NCI-H446 treated with DMSO at 0.1 percent for 48 hours (cell line): ENCODE measurements around the gene RPLP1.

ENCODE experiments used
- DNase-seq: peaks from one replicate; lab custom pipeline; 2025; lab: John Stamatoyannopoulos, UW

RPLP1 gene

DNA sequence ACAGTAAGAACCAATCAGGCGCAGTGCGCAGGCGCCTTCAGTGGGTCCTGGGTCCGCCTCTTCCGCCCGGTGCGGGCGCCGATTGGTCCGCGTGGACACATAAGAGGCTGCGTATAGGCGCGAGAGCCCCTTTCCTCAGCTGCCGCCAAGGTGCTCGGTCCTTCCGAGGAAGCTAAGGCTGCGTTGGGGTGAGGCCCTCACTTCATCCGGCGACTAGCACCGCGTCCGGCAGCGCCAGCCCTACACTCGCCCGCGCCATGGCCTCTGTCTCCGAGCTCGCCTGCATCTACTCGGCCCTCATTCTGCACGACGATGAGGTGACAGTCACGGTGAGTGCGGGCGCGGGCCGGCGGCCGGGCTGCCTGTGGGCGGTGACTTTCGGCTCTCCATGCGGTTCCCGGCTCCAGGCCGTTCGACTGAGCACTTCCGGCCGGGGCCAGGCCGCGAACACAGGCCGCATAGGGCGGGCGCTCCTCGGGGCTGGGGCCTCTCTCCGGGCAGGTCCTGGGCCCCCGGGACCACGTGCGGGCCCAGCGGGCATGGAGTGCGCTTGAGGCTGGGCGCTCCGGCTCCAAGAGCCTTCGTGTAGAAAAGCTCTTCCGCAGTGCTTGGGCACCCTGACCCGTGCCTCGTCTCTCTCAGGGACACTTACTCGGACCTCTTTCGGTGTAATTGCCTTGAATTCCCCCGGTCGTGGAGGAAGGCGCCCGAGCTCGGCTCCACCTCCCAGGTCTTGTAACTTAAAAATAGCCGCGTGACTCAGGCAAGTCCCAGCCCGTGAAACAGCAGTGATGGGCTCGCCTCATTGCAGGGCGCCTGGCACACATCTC is at the start of gene RPLP1:
Gene RPLP1, plus strand, starts transcription at position 127 of the 830 bp plus-strand sequence. Its CDS starts 131 bp downstream, at position 258.
- DNase-seq = peak; percentile 87

DNA sequence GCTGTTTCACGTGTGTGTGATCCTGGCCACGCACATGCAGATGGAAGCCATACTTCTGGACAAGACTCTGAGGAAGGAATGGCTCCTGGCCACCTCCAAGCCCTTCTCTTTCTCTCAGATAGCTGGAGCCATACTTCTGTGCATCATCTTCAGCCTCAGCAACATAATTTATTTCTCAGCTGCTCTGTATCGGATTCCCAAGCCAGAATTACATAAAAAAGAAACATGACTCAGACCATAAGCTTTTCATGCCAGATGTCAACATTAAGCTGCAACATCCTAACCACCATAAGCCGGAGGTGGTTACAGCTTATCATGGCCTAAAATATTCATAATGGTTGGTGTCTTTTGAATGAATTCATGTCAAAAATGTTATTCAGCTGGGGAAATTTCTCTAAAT is 49.0 kb upstream of the RPLP1 start:
- DNase-seq = no peak

- DNase-seq = no peak
Measured at GRCh38 chr15:69405110-69405509, 47.5 kb upstream of the RPLP1 start.

GRCh38 chr15:69407719-69408400 is 44.8 kb upstream of the RPLP1 start:
- no peak for DNase-seq

DNA sequence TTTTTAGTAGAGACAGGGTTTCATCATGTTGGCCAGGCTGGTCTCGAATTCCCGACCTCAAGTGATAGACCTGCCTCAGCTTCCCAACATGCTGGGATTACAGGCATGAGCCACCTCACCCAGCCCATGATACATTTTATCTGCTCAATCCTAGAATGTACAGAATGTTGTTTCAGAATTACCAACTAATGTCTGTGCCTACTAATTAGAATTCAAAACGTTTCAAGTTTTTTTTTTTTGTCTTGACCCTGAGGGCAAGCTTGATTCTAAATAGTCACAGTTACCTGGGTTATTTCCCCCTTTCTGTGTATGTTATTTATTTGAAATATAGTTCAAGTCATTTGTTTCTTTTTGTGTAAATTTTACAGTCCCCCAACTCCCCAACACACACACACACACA is 43.8 kb upstream of the RPLP1 start:
- no peak for DNase-seq

DNA sequence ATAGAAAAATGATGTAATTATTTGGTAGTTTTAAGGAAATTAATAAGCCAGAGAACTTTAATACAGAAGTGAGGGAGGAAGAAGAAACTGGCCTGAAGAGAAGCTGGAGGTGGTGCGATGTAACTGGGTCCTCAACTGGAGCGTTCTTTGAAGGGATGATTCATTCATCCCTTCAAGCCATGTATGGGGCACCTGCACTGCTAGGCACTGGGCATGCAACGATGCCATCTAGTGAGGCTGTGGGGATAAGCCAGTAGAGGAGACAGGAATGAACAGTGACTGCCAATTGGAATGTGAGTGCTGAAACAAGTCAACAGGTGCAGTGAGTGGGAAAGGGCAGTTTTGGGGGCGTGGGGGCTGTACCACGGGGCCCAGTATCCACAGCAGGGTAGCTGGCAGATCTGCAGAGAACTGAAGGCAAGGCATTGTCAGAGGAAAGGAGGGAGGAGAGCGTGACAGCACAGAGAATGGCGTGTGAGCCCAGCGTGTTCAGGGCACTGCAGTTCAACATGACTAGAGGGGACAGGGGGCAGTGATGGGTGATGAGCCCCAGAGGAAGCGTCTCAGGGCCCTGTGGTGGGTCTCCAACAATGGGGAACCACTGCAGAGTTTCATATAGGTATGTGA is 42.3 kb upstream of the RPLP1 start:
- peak; percentile 13 for DNase-seq

DNA sequence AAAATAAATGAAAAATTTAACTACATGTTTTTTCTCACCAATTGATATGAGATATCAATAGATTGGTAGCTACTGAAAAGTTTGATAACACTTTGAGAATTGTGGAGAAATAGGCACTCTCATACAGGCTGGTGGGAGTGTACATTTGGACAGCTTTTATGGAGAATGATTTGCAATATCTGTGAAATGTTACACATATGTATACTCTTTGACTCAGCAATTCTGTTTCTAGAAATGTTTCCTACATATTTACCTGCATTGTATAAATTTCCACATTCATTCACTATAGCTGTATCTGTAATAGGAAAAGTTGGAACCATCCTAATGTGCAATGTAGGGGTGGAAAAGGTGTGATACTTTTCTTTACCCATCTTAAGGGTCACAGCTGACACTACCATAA is 40.3 kb upstream of the RPLP1 start:
- DNase-seq = no peak

DNA sequence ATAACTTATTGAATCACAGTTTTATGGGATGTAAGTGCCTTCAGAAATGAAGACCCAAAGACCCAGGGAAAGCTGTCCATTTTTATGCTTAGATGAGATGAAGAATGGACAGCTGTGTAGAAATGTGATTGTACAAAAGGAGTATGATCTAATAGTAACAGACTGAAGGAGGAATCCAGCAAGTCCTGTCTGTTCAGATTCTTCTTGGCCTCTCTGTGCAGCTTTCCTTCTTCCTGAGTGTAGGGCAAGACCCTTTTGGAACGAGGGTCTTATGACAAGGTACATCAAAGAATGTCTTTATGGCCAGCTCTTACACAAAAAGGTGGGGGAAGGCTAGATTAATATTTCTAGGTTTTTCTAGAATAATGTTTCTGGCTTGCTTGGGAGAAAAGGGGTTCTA is 39.9 kb upstream of the RPLP1 start:
- DNase-seq = no peak

GRCh38 chr15:69413822-69414700 is 38.6 kb upstream of the RPLP1 start, which contains the start of gene KIF23:
TSS of gene KIF23 (plus strand) at chr15:69414349. CDS start at chr15:69414466, 117 bp downstream.
- DNase-seq = peak; percentile 68

- DNase-seq = no peak
Measured at GRCh38 chr15:69414701-69415167, 37.9 kb upstream of the RPLP1 start.

GRCh38 chr15:69415381-69415780 is 37.2 kb upstream of the RPLP1 start:
- DNase-seq = no peak

- no peak for DNase-seq
Measured at GRCh38 chr15:69417581-69417980, 35.0 kb upstream of the RPLP1 start.

DNA sequence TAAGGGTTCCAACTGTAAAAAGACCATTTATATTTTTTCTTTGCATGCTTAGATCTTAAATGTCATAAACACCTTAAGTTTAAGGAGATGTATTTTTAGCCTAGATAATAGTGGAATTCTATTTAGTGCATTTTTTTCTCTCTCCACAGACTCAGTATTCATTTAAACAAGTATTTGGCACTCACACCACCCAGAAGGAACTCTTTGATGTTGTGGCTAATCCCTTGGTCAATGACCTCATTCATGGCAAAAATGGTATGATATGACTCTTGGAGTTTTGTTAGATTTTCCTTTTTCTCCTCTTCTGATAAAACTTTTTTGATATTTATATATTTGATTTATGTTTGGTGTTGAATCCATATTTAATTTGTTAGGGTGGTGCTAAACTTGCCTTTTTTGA is 31.1 kb upstream of the RPLP1 start:
- DNase-seq = no peak

GRCh38 chr15:69422336-69422895 is 30.2 kb upstream of the RPLP1 start:
- no peak for DNase-seq

- DNase-seq = no peak
Measured at GRCh38 chr15:69424001-69424400, 28.6 kb upstream of the RPLP1 start.

DNA sequence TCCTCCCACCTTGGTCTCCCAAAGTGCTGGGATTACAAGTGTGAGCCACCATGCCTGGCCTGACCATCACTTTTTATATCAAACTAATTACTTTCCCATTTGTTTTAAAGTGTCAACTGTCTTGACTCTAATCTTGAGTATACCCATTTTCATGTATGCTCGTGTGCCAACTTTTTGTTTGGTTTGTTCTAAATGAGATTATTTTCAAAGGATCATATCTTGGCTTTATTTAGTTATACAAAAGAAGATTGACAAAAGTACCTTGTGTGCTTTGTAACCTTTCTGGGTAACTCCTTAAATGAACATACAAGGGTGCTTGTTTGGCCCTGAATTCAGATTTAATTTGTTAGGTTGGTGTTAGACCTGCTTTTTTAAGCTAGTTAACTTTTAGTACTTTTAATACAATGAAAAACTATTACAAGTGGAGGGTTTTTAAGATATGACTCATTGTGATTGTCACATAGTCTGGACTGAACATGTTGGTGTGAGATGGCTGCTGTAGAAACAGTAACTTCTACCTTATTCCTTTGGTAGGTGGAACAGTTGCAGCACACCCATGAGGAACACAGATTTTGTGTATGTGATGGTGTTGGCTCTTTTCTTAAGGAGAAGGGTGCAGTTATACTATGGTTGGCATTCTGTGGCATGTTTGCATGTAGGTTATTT is 27.7 kb upstream of the RPLP1 start:
- DNase-seq = no peak

- no peak for DNase-seq
Measured at GRCh38 chr15:69433831-69434230, 18.8 kb upstream of the RPLP1 start.

DNA sequence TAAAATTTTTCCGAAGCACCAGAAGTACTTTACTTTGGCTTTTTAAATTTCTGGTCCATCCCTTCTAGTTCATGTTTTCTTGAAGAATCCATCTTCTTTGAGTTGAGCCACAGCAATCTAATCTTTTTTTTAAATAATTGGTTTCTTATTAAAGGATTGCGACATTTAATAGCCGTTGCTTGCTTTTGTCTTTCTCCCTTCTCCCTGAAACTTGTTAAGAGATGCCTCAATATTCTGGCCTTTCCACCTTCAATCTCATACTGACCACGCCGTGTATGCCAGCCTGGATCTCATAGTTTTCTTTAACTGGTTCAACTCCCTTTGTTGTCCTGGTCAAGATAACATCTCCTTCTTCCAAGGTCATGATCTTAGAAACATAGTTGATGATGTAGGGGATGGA is 18.4 kb upstream of the RPLP1 start:
- no peak for DNase-seq

DNA sequence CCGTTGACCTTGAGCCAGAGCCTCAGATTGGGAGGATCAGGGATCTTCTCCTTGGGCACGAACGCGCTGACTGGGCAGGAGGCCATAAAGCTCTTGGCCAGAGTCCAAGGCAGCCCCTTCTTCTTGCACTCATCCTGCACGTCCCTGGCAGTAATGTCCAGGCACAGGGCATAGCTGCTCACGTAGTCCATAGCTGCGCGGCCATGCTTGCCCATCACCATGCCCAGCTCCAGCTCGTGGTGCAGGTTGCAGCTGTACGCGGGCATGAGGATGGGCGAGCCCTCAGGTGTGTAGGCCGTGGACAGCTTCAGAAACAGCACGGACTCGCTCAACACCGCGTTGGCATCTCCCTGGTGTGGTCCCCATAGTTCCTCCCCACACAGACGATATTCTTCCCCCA is 17.9 kb upstream of the RPLP1 start:
- DNase-seq = no peak

- DNase-seq = no peak
Measured at GRCh38 chr15:69435985-69436384, 16.6 kb upstream of the RPLP1 start.

- DNase-seq = no peak
Measured at GRCh38 chr15:69436951-69437350, 15.7 kb upstream of the RPLP1 start.
